Ishikawa (cell line): ENCODE measurements around the gene ARL14EP.

Source experiments
- CEBPB ChIP-seq: IDR thresholded peaks from 2 replicates; pipeline ENCODE4 v1.6.1; 2012
- CREB1 ChIP-seq: IDR thresholded peaks from 2 replicates; pipeline ENCODE4 v1.6.1; 2012; ENCODE audit warnings: low read depth
- EGR1 ChIP-seq: IDR thresholded peaks from 2 replicates; pipeline ENCODE4 v1.6.1; 2012
- EP300 ChIP-seq: IDR thresholded peaks from 2 replicates; pipeline ENCODE4 v1.6.1; 2012; ENCODE audit warnings: borderline replicate concordance
- FOXM1 ChIP-seq: IDR thresholded peaks from 2 replicates; pipeline ENCODE4 v1.6.1; 2012; ENCODE audit warnings: low read depth, borderline replicate concordance
- NFIC ChIP-seq: IDR thresholded peaks from 2 replicates; pipeline ENCODE4 v1.6.1; 2012
- RAD21 ChIP-seq: IDR thresholded peaks from 2 replicates; pipeline ENCODE4 v1.6.1; 2012; ENCODE audit warnings: low read depth
- TAF1 ChIP-seq: IDR thresholded peaks from 2 replicates; pipeline ENCODE4 v1.6.1; 2012; ENCODE audit warnings: low read depth, mild to moderate bottlenecking
- TCF12 ChIP-seq: IDR thresholded peaks from 2 replicates; pipeline ENCODE4 v1.6.1; 2012; ENCODE audit warnings: low read depth
- TEAD4 ChIP-seq: IDR thresholded peaks from 2 replicates; pipeline ENCODE4 v1.6.1; 2012
- USF1 ChIP-seq: IDR thresholded peaks from 2 replicates; pipeline ENCODE4 v1.6.1; 2012
- YY1 ChIP-seq: IDR thresholded peaks from 2 replicates; pipeline ENCODE4 v1.6.1; 2012; ENCODE audit warnings: low read depth
- ZBTB7A ChIP-seq: IDR thresholded peaks from 2 replicates; pipeline ENCODE4 v1.6.1; 2012; ENCODE audit warnings: low read depth
- TF ChIP-seq, protein P1 (sequence below): IDR thresholded peaks from 2 replicates; pipeline ENCODE4 v1.6.1; 2012; ENCODE audit warnings: low read depth, mild to moderate bottlenecking
- TF ChIP-seq, protein P2 (sequence below): IDR thresholded peaks from 2 replicates; pipeline ENCODE4 v1.6.1; 2012

ARL14EP gene

GRCh38 chr11:30282289-30282631 is 40.6 kb upstream of the ARL14EP start:
- TF ChIP-seq FOXM1 (no peak), EGR1 (no peak), TEAD4 (no peak), CREB1 (no peak), EP300 (no peak), USF1 (no peak), YY1 (no peak), TCF12 (no peak), TAF1 (no peak), CEBPB (no peak), ZBTB7A (no peak), NFIC (no peak), RAD21 (no peak)
- TF ChIP-seq, protein P1, sequence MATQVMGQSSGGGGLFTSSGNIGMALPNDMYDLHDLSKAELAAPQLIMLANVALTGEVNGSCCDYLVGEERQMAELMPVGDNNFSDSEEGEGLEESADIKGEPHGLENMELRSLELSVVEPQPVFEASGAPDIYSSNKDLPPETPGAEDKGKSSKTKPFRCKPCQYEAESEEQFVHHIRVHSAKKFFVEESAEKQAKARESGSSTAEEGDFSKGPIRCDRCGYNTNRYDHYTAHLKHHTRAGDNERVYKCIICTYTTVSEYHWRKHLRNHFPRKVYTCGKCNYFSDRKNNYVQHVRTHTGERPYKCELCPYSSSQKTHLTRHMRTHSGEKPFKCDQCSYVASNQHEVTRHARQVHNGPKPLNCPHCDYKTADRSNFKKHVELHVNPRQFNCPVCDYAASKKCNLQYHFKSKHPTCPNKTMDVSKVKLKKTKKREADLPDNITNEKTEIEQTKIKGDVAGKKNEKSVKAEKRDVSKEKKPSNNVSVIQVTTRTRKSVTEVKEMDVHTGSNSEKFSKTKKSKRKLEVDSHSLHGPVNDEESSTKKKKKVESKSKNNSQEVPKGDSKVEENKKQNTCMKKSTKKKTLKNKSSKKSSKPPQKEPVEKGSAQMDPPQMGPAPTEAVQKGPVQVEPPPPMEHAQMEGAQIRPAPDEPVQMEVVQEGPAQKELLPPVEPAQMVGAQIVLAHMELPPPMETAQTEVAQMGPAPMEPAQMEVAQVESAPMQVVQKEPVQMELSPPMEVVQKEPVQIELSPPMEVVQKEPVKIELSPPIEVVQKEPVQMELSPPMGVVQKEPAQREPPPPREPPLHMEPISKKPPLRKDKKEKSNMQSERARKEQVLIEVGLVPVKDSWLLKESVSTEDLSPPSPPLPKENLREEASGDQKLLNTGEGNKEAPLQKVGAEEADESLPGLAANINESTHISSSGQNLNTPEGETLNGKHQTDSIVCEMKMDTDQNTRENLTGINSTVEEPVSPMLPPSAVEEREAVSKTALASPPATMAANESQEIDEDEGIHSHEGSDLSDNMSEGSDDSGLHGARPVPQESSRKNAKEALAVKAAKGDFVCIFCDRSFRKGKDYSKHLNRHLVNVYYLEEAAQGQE = no peak
- TF ChIP-seq, protein P2, sequence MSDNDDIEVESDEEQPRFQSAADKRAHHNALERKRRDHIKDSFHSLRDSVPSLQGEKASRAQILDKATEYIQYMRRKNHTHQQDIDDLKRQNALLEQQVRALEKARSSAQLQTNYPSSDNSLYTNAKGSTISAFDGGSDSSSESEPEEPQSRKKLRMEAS = no peak

DNA sequence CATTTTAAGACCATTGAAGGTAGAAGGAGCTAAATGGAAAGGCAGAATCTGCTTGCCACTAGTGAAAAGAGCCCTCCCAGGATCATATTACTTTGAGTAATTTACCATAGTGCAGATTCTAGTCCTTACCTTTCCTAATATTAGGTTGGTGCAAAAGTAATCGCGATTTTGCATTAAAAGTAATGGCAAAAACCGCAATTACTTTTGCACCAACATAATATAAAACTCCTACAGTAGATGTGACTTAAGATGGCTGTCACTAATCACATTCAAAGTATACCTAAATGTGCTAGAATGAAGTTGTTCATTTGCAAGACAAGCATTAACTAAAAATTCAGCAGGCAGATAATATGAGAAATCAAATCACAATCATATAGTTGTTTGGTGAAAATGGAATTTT is 38.1 kb upstream of the ARL14EP start:
- TF ChIP-seq EP300 (no peak), YY1 (no peak), ZBTB7A (no peak), CREB1 (no peak), CEBPB (no peak), TAF1 (no peak), RAD21 (no peak), FOXM1 (no peak), EGR1 (no peak), TEAD4 (no peak), USF1 (no peak)
- TF ChIP-seq, protein P1 = no peak

- TF ChIP-seq NFIC (no peak), EGR1 (no peak), TCF12 (no peak), CEBPB (no peak), TEAD4 (no peak), YY1 (no peak), EP300 (no peak), TAF1 (no peak), USF1 (no peak), ZBTB7A (no peak), CREB1 (no peak), RAD21 (no peak)
- TF ChIP-seq, protein P1 = no peak
- TF ChIP-seq, protein P2 = no peak
Observed at GRCh38 chr11:30285416-30286121, 37.3 kb upstream of the ARL14EP start.

GRCh38 chr11:30291331-30291730 is 31.6 kb upstream of the ARL14EP start:
- TF ChIP-seq EGR1 (no peak), YY1 (no peak), RAD21 (no peak), USF1 (no peak), CEBPB (no peak), TEAD4 (no peak), EP300 (no peak), TCF12 (no peak), ZBTB7A (no peak), CREB1 (no peak)
- TF ChIP-seq, protein P2 = no peak
- TF ChIP-seq, protein P1 = no peak
